Cardiac muscle cell (in vitro differentiated cells and primary cell): ENCODE data around the gene ANKRD34C. TPM values are rescaled to one million over a fixed set of nuclear protein-coding genes. Genes with fewer than 3 reads are reported as not detected.

Experiments
- DNase-seq, 2 donors: peaks; one replicate each; pipeline versions ENCODE4 v3.0.0 to v3.0.0-alpha.2; 2010 to 2017; ENCODE audit warnings: low read depth in 1 of 2, low spot score in 1 of 2
- H3K27ac ChIP-seq: fragments of 200-600 bp; sonication (generic); 2 replicates; pipeline ENCODE4 v1.5.1; 2016
- H3K27me3 ChIP-seq: fragments of 200-600 bp; sonication (generic); 2 replicates; pipeline ENCODE4 v1.6.0; 2016; ENCODE audit warnings: control low read depth
- H3K36me3 ChIP-seq: fragments of 200-600 bp; sonication (generic); 2 replicates; pipeline ENCODE4 v1.5.1; 2016; ENCODE audit warnings: control low read depth
- H3K4me1 ChIP-seq: fragments of 200-600 bp; sonication (generic); 2 replicates; pipeline ENCODE4 v1.8.1; 2017; ENCODE audit warnings: low read depth, mild to moderate bottlenecking, mixed run types
- H3K4me3 ChIP-seq: fragments of 200-600 bp; sonication (generic); 2 replicates; pipeline ENCODE4 v1.5.1; 2016; ENCODE audit warnings: mild to moderate bottlenecking
- H3K9me3 ChIP-seq: fragments of 200-600 bp; sonication (generic); 2 replicates; pipeline ENCODE4 v1.5.1; 2017; ENCODE audit warnings: low read depth, mild to moderate bottlenecking, control low read depth
- CTCF ChIP-seq: IDR thresholded peaks from 2 replicates; pipeline ENCODE4 v1.5.1; 2012; ENCODE audit warnings: low read depth, mild to moderate bottlenecking, low read length
- polyA plus RNA-seq: library from polyadenylated mRNA; unstranded; fragments of >200 nt; fragmentation: Nextera tagmentation; extraction: Ambion mirVana; gene quantifications from 2 replicates; pipeline ENCODE4 v1.2.1, GENCODE V29; 2016
- total RNA-seq: library from RNA; depleted of rRNA; stranded (reverse); fragments of >200 nt; gene quantifications from 2 replicates; pipeline ENCODE4 v1.2.3, GENCODE V29; 2016

ANKRD34C gene
- total and polyA plus RNA-seq, 2 experiments from 2014 or later: not detected

GRCh38 chr15:79310985-79311900 lies 28.7 kb downstream of the ANKRD34C start, which contains the start of gene TMED3:
TSS of gene TMED3 (plus strand) at chr15:79311112. CDS start at chr15:79311250, 138 bp downstream.
- Histone ChIP-seq H3K27ac (no peak within 1 kb of the TSS), H3K4me1 (no peaks in the 10 kb centered on the region), H3K36me3 (peaks cover 18% of the 10 kb centered on the region), H3K9me3 (no peaks in the 10 kb centered on the region), H3K27me3 (peaks cover 42% of the 10 kb centered on the region), H3K4me3 (peak within 1 kb of the TSS; percentile 44)
- DNase-seq: peak; percentile 90 to 91
- no peak for TF ChIP-seq CTCF

- Histone ChIP-seq H3K4me1 (no peaks in the 10 kb centered on the region), H3K36me3 (peaks cover 19% of the 10 kb centered on the region), H3K27ac (no peak overlapping the region), H3K27me3 (peaks cover 34% of the 10 kb centered on the region), H3K9me3 (no peaks in the 10 kb centered on the region), H3K4me3 (peak overlapping the region; percentile 44)
- TF ChIP-seq CTCF: no peak
- peak in 1 of 2 donors; percentile 6 for DNase-seq
These were observed 29.5 kb downstream of the ANKRD34C start for GRCh38 chr15:79311901-79312553.

GRCh38 chr15:79314186-79314585 lies 31.7 kb downstream of the ANKRD34C start:
- Histone ChIP-seq H3K4me3 (no peak overlapping the region), H3K27ac (no peak overlapping the region)

GRCh38 chr15:79314811-79315210 lies 32.3 kb downstream of the ANKRD34C start:
- Histone ChIP-seq H3K36me3 (peaks cover 29% of the 10 kb centered on the region), H3K4me1 (no peaks in the 10 kb centered on the region), H3K9me3 (no peaks in the 10 kb centered on the region), H3K27ac (no peak overlapping the region), H3K27me3 (peaks cover 7% of the 10 kb centered on the region), H3K4me3 (no peak overlapping the region)
- no peak for DNase-seq
- no peak for TF ChIP-seq CTCF

More at GRCh38 chr15:79314186-79314585, 31.7 kb downstream of the ANKRD34C start:
- DNase-seq: no peak
- TF ChIP-seq CTCF: no peak
- peaks cover 13% of the 10 kb centered on the region for H3K27me3 ChIP-seq
- H3K9me3 ChIP-seq: no peaks in the 10 kb centered on the region
- peaks cover 29% of the 10 kb centered on the region for H3K36me3 ChIP-seq
- no peaks in the 10 kb centered on the region for H3K4me1 ChIP-seq

- Histone ChIP-seq H3K4me1 (no peaks in the 10 kb centered on the region), H3K27ac (no peak overlapping the region), H3K4me3 (no peak overlapping the region), H3K9me3 (no peaks in the 10 kb centered on the region), H3K27me3 (no peaks in the 10 kb centered on the region), H3K36me3 (peaks cover 29% of the 10 kb centered on the region)
- DNase-seq: no peak
- no peak for TF ChIP-seq CTCF
These were observed 33.3 kb downstream of the ANKRD34C start for GRCh38 chr15:79315623-79316328.
